Stimulated activated CD8-positive, alpha-beta memory T cell treated with anti-CD3 and anti-CD28 coated beads, Interleukin-15, amount 100 ng/mL, for 4 hours (primary cell): Measurements from ENCODE around the gene ANAPC2.
A peak's percentile ranks its signal among the peaks of the same experiment; 100 is the strongest.

ENCODE experiments used
- DNase-seq, 2 donors: peaks; one replicate each; pipeline ENCODE4 v3.0.0-alpha.2; 2020; ENCODE audit warnings: low read depth in 2 of 2

The ANAPC2 gene

GRCh38 chr9:137188490-137189296, at the start of gene ANAPC2, which contains the start of gene SSNA1:
TSS of gene ANAPC2 (minus strand) at chr9:137188560. CDS start at chr9:137188532, 28 bp downstream.
TSS of gene SSNA1 (plus strand) at chr9:137188676. CDS start at chr9:137188727, 51 bp downstream.
- DNase-seq, result peak; percentile 77 to 90

- DNase-seq, result no peak
Measured at GRCh38 chr9:137236936-137237421, 48.6 kb upstream of the ANAPC2 start.

- DNase-seq, result peak; percentile 74 to 80
Measured at GRCh38 chr9:137236238-137236935, 48.0 kb upstream of the ANAPC2 start.

- DNase-seq, result no peak
Measured at GRCh38 chr9:137235424-137236237, 47.3 kb upstream of the ANAPC2 start.

GRCh38 chr9:137234758-137235423, 46.5 kb upstream of the ANAPC2 start:
- no peak for DNase-seq

- DNase-seq, result no peak
Measured at GRCh38 chr9:137234055-137234697, 45.8 kb upstream of the ANAPC2 start.

GRCh38 chr9:137233143-137233980, 45.0 kb upstream of the ANAPC2 start:
- DNase-seq, result no peak

GRCh38 chr9:137232510-137232909, 44.1 kb upstream of the ANAPC2 start:
- DNase-seq, result no peak

GRCh38 chr9:137232101-137232500, 43.7 kb upstream of the ANAPC2 start:
- DNase-seq, result no peak

GRCh38 chr9:137231372-137232039, 43.1 kb upstream of the ANAPC2 start:
- DNase-seq, result no peak

GRCh38 chr9:137230705-137231371, 42.5 kb upstream of the ANAPC2 start, which contains the start of gene SLC34A3:
TSS of gene SLC34A3 (plus strand) at chr9:137230901. CDS start at chr9:137231703, 802 bp downstream.
- DNase-seq, result no peak

GRCh38 chr9:137229903-137230704, 41.7 kb upstream of the ANAPC2 start:
- DNase-seq, result no peak

GRCh38 chr9:137228968-137229896, 40.9 kb upstream of the ANAPC2 start:
- DNase-seq, result no peak

GRCh38 chr9:137228506-137228967, 40.2 kb upstream of the ANAPC2 start:
- no peak for DNase-seq

GRCh38 chr9:137227853-137228505, 39.6 kb upstream of the ANAPC2 start:
- no peak for DNase-seq
